ENCODE data around the gene TMEM117.
"Not testable (repeated sequence)": the region's sequence is repeated elsewhere in the genome, so short reads cannot be mapped to it uniquely, and the experiment has no call there.

TMEM117 gene

DNA sequence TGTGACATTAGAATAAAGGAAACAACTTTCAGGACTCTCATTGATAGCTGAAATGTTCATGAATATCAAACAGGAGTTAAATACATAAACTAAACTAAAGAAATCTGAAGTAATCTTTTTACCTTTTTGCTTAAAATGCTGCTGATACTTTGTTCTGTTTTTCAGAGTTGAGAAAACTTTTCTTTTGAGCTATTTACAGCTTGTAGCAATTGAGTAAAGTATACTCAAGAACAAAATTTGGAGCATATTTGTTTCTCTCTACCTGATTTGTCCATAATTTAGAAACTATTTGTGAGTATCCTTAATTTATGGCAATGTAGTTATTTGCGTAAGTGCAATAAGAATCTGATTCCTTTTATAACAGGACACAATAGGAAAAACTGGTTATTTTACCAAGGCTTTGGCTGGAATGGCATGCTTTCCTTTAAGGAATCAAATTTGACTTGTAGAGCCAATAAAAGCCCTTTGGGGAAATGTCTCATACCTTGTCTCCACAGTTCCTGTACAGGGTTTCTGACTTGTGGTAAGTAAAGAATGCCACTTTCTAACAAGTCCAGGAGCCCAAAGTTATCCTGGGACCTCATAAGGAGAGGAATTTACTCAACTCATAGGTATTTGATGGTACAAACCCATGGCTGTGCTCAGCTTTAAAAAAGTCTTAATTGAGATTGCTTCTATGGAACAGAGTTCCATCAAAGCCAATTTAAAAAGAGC lies 195.7 kb downstream of the TMEM117 start:
- no peak for DNase-seq

DNA sequence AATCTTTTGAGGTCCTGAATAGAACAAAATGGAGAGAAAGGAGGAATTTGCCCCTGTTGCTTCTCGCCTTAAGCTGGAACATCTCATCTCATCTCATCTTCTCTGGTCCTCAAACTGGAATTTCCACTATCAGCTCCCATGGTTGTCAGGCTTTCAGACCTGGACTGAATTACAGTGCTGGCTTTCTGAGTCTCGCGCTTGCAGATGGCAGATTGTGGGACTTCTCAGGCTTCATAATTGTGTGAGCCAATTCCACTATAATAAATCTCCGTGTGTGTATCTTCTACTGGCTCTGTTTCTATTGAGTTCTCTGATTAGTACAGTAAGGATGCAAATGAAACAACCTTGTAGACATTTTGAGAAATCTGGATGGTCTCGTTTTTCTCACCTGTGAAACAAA lies 199.0 kb downstream of the TMEM117 start:
- DNase-seq, result no peak

DNA sequence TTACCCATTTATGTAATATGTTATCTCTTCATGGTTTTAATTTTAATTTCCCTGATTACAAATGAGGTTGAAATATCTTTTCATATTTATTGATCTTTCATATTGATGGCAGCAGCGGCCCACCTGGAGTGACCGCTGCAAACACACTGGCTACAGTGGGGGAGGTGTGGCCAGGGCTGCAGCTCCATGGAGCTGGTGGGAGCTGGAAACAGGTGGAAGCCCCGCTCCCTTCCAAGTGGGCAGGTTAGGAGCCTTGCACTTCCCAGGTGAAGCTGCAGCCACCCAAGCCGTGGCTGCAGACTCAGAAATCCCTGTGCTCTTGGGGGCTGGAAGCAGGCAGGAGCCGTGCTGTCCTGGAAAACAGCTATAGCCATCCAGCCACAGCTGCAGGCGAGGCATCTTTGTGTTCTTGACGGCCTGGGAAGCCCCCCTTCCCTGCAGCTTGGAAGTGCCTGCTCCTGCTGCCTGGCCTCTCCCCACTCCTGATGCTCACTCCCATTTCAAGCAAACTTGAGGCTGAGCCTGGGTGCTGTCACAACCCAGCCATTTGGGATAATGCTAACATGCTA lies 201.1 kb downstream of the TMEM117 start:
- no peak for DNase-seq

DNA sequence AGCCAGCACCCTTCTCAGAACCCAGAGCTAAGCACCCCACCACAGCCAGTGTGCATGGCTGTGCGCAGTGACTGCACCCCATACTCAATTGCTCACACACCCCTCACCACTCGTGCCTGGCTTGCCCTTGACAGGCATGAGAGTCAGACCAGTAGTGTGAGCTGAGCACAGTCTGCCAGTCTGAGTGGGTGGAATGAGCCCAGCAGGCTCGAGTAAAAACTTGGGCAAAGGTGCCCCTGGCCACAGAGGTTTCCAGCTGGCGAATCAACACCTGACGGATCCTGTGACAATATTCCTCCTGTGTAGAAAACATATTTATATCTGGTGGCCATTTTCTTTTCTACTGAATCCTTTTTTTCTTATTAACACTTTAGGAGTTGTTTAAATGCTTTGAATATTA lies 202.5 kb downstream of the TMEM117 start:
- no peak for DNase-seq

DNA sequence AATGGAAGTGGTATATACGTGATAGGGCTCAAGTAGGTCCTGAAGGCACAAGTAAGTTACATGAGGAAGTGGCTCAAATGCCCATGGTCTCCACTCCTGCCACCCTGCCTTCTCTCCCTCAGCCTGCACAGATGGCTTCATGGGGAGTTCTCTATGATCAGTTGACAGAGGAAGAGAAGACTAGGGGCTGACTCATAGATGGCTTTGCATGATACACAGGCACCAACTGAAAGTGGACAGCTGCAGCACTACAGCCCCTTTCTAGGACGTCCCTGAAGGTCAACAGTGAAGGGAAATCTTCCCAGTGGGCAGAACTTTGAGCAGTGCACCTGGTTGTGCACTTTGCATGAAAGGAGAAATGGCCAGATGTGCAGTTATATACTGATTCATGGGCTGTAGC lies 208.6 kb downstream of the TMEM117 start:
- not testable (repeated sequence) for DNase-seq

DNA sequence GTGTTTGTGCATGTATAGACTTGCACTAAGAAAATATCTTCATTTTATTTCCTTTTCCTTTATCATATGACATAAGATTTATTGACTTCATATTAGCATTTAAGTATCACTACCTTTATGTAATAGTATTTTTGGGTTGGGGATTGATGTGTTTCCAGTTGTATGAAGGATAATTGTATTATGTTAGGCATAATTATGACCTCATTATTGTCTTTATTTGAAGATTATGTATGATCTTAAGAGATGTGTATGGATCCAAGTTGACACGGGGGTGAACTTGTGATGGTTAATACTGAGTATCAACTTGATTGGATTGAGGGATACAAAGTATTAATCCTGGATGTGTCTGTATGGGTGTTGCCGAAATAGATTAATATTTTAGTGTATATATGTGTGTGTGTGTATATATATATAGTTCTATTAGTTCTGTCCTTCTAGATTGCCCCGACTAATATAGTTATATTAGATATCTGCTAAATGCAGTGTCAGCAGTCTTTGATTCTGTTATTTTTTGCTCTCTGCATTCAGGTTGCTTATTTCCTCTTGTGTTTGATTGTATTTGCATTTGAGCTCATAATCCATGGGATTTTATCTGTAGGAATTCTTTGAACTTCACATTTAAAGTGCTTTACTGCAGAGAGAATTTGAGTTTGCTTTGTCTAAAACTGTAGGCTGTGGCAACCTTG lies 211.0 kb downstream of the TMEM117 start:
- no peak for DNase-seq

DNA sequence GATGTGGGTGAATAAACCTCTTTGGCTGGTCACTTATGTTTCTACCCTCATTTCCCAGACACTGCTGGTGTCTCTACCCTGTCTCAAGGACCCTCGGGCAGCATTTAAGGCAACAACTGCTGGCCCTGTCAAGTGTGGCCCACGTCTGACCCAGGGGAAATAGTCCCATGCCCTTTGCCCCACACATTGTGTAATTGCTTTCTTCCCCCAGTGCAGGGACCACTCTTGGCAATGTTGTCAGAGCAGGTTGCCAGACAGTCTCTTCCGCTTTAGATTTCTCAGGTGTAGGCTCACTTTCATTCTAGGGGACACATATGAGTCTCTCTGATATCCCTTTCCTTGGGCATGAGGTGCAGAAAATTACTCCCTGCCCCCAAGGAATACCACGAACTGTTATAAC lies 216.7 kb downstream of the TMEM117 start:
- DNase-seq, result no peak

DNA sequence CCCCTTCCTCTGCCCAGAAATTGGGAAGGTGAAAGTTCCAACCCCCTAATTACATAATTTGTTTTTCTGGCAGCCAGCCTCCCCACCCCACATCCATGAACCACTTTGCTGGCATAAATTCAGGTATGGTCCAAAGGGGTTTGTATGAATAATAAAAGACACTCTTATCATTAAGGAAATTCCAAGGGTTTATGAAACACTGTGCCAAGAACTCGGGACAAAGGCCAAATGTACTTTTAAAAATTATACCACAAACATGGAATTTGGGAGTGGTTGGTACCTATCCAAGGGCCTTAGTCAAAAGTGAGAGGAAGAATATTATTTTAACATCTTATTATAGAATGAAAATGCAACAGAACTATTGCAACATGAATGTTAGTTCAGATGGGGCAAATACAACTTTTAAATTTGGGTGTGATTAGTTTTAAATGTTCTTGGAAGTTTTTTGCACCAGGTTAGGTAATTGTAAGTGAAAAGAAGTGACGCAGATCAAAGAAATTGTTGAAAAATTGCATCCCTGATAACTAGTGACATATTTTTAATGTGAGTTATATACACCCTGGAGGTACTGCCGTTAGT lies 217.8 kb downstream of the TMEM117 start:
- no peak for DNase-seq

DNA sequence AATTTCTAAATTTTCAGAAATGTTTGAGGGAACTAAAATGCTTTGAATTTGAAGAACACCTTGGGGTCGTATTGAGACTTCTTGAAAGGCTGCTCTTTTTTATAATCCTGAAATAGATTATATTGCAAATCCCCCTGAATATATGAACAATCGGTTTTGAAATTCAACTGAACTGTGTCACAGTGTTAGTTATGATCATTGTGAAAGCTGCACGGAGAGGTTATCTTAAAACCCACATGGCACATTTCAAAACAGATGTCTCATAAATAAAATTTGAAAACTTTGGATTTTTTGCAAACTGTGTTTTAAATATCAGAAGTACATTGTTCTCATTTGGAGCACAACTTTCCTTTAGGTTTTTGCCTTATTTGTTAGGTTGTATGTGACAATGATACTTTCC lies 218.4 kb downstream of the TMEM117 start:
- DNase-seq, result no peak

DNA sequence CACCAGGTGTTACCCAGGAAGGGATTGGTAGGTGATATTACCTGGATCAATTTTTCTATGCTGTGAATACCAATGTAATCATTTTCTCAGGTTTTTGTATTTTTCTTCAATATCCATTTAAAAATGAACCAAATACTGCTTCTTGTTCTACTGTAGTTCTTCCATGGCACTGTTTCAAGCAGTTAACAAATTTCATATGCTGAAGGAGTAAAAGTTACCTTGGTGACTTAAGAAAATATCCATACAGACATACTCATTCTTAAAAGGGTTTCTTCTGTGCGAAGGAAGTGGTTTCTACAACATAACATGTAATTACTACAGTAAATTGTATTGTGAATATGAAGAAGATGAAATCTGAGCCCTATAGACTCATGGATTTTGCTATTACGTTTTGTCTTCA lies 222.5 kb downstream of the TMEM117 start:
- no peak for DNase-seq

DNA sequence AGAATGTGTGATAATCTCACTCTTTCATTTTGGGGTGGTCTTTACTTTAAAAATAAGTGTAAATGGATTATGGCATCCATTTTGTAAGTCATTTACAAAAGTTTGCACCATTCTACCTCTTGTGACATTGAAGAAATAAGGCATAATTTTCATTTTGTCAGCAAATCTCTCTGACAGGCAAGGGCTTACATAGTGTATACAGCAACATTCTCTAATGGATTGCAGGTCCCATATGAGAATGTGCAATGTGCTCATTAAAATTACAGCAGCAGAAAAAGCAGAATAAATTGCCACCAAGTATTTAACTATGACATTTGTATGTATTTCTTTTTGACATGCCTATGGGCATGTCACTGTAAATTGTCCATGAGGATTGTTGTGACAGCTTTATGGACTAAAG lies 223.6 kb downstream of the TMEM117 start:
- no peak for DNase-seq

DNA sequence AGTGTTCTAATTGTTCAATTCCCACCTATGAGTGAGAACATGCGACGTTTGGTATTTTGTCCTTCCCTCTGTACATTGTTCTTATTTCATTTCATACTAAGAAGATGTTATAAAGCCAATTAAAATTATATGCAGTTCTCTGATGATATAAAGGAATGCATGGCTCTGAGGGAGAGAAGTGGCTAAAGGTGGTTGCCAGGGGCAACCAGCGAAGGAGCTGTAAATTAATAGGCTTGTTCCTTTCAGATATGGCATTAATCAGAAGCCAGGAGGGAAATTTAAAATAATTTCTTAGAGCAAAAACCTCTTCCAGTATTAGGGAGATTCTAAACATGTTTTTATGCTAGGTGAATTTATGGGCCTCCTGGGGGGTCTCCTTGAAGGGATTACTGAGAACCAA lies 227.8 kb downstream of the TMEM117 start:
- no peak for DNase-seq

DNA sequence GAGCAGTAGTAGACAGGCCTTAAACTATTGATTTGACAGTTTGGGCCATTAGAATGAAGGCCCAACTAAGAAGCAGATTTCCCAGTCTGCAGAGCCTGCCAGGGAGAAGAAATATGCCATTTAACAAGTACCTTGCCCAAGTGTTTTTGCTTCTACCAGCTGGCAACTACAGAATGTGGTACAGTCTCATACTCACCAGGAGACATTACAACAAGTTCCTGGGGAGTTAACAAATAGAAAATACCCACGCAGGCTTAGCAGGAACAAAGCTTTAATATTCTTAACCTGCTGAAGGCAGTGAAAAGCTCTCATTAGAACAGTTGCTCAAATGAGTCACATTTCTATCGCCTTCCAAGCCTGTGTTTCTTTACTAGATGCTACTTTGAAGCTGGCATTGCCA lies 241.0 kb downstream of the TMEM117 start:
- no peak for DNase-seq

DNA sequence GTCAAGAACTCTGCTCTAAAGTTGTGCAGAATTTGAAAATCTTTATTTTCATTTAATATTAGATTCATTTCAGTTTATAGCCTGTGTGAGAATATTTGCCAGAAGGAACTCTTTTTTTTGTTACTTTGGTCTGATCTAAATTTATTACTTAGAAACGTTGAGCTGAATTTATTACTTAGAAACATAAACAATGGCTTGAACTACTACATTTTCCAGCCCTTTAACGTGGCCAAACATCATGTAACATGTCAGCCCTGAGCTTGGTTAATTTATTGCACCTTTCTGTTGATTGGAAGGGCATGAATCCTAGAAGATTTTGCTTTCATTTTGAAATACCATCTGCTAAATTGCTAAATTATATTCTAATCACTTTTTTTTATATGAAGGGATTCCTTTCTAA lies 241.4 kb downstream of the TMEM117 start:
- DNase-seq, result no peak

DNA sequence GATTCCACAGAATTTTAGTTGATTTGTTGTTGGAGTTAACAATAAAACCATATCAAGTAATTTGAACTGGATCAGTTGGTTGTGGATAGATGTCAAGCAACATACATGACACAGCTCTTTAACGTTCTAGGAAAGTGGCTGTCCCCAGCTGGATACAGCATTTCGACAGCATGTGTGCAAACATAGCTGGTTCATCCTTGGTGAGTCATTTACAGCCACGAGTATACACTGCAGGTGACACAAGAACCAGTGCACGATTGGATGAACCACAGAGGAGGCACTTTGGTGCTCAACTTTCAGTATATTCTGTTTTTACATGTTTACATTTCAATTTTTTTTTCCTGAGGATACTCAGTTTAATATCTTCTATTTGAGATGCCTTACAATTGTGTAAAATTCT lies 242.4 kb downstream of the TMEM117 start:
- no peak for DNase-seq

DNA sequence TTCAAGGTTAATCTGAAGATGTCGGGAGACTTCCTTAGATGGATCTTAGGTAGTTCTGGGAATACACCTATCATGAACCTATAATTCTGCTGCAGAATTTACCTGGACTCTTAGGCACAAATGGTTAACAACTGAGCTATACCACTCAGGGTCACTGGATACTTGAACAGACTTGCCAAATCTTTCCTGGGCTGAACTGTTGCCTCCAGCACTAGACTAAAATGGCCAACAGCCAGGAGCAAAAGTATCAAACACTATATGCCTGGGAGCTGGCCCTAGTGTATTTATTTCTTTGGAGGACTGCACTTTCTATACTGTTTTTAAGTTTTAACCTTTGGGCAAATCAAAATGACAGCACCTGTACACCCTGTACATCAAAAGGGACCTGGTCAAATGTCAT lies 252.8 kb downstream of the TMEM117 start:
- no peak for DNase-seq

DNA sequence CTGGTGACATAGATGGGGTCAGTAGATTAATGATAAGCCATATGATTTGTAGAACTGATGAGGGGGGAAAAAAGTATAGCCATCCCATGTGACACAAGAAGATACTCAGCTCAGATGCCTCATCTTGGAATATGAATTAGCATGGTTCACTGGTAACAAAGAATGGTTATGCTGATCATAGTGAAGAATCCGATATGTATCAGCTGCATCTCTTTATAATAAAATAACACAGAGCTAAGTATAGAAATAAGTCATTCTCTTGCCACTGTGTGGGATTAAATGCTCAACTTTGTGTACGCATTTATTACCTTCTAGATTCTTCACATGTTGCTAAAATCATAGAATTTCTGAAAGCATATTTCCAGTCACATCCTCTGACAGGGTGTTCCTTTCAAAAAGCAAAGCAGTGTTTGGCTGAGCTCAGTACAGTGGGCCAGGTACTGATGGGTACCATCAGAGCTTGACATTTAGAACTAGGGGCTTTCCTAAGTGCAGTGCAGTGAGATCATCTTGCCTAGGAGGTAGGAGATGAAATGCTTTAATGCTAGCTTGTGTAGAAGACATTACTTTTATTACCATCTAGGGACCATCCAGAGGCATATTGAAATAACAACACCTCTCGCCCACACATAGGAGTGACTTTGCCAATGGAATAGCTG lies 256.2 kb downstream of the TMEM117 start:
- DNase-seq, result no peak

DNA sequence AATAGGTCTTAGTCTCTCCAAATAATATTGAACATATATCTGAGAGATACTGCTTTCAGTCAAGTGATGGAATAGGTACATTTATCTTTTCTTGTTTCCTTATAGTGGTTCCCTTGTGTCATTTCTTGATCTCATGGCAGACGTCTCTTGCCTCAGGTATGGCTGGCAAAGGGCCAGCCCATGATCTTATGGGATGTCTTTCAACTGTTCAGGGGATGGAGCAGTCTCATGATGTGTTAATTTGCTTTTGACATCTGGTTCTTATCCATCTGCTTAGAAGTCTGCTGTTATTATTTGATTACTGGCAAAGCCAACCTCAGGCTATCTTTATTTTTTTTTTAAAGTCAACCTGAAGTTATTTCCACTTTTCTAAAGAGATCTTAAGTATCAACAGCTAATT lies 262.9 kb downstream of the TMEM117 start:
- DNase-seq, result no peak

DNA sequence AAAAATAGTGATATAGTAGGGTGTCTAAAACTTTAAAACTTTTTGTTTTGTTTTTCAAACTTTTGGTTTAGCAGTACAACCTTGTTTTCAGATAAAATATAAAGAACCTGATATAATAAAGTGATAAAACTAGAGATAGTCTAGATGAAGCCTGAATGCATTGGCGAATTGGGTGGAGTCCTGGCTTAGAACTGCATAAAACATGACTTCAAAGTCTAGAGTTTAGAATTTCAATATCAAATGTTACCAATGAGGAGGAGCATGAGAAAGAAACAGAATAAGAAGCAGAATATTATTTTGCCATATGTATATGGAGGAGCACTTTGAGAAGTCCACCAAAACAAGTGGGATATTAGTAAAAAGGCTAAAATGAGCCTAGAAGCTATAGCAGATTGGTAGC lies 263.6 kb downstream of the TMEM117 start:
- no peak for DNase-seq

DNA sequence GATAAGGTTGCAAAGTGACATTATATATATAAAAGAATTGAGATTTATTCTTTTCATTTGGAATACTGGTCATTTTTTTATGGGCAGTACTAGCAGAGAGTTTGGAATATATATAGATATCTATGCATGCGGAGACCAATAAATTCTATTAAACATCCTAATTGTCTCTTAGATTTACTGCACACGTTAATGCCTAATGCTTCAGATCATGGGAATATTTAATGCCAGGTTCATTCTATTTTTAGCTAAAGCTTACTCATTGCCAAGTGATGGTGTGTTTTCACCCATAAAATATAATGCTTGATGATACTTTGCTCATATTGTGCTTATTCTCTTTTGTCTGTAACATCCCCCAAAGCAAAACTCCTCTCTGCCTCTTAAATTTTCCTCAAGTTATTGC lies 264.4 kb downstream of the TMEM117 start:
- DNase-seq, result no peak

DNA sequence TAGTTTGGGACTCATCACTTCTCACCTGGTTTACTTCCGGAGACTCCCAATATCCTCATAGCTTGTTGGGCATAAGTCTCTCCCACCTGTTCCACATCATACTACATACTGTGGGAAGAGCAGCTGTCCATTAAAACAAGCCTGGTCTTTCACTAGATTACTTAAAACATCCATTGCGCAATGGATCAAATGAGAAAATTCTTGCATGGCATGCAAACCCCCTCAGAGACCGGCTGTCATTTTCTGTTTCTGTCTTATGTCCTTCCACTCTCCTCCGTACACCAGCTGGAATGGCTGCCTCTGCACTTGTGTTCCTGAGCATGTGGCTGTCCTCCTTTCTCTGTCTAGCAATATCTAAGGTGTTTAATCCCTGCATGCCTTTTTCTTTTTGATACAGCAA lies 265.6 kb downstream of the TMEM117 start:
- DNase-seq, result no peak

DNA sequence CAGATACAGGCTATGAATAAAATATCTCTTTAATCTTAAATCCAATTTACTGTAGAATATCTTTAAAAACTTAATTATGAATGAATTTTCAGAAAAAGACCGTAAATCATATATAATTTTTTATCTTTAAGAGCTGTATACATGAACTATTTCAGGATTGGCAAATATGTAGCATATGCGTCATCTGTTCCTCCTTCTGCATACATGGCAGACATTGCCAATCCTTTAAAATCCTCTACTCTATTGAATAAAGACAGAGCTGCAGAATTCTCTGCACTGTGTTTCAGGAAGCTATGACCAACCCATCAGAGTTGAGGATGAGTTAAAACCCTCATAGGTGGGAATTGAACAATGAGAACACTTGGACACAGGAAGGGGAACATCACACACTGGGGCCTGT lies 279.0 kb downstream of the TMEM117 start:
- DNase-seq, result no peak

DNA sequence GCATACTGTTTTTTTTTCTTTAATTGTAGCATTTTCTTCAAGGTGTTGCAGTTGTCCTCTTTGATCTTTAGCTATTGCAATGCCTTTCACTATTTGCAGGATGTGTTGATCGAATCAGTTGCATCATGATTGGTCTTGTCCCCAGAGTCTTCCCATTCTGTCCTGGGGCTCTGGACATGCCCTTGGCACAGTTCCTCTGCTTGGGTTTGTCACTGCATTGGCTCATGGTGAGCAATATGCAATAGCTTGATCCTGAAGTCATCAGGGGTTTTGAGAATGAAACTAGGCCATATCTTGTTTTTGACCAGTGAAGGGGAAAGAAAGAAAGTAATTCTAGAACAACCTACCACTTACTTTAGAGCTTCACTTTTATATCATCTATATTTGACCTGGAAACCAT lies 281.5 kb downstream of the TMEM117 start:
- DNase-seq, result no peak

DNA sequence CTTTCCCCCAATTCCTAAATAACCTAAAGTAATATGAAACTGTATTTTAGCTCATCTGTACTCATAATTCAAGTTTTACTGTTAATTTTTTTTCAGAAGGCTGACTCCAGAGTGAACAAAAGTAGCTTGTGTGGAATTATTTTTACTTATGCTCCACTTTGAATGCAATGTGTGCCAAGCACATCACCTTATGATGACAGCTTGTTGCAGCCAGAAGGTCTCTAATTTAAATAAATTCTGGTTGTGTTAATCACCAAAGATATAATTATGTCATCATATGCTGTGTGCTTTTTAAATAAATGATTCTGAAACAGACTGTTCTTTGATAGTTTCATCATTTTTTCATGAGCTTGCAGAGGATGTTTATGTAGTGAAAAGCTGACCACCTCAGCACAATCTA lies 283.1 kb downstream of the TMEM117 start:
- DNase-seq, result no peak
